K562 treated with DMSO at 1 percent for 24 hours (cell line): Measurements from ENCODE around the gene MACO1. TPM values are rescaled to one million over a fixed set of nuclear protein-coding genes. Genes with fewer than 3 reads are reported as not detected.

Source experiments
- total RNA-seq: library from RNA; unstranded; fragments of 300-600 nt; gene quantifications from 2 replicates; pipeline ENCODE4 v1.2.3, GENCODE V29; 2022; ENCODE audit warnings: low read depth; ENCODE audit not compliant: insufficient read depth

MACO1 gene, protein sequence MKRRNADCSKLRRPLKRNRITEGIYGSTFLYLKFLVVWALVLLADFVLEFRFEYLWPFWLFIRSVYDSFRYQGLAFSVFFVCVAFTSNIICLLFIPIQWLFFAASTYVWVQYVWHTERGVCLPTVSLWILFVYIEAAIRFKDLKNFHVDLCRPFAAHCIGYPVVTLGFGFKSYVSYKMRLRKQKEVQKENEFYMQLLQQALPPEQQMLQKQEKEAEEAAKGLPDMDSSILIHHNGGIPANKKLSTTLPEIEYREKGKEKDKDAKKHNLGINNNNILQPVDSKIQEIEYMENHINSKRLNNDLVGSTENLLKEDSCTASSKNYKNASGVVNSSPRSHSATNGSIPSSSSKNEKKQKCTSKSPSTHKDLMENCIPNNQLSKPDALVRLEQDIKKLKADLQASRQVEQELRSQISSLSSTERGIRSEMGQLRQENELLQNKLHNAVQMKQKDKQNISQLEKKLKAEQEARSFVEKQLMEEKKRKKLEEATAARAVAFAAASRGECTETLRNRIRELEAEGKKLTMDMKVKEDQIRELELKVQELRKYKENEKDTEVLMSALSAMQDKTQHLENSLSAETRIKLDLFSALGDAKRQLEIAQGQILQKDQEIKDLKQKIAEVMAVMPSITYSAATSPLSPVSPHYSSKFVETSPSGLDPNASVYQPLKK
- total RNA-seq, result 12.0 and 16.4 TPM in 2 replicates

GRCh38 chr1:25430073-25430966 is at the start of gene MACO1:
Gene MACO1, plus strand, starts transcription at chr1:25430897. Its CDS starts 202 bp downstream, at chr1:25431099.

DNA sequence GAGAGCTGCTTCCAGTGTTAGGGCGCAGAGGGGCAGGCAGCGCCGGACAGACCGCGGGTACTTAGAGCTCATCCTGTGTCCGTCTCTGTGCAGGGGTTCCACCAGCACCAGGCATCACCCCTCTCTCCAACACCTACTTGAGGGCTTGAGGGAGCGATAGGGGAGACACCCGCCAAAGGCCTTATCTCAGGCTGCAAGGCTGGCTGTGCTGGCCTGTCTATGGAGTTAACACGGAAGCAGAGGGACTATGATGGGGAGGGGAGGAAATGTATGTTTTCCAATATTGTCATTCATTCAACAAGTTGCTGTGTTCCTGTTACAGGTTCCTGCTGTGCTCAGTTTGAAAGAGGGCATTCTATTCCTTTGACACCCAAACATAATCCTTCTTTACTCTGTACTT is 10.0 kb upstream of the MACO1 start, which contains the start of gene RHCE:
Gene RHCE (minus strand): TSS at position 111 of the 400 bp plus-strand sequence. CDS start 39 bp downstream, at position 72.

DNA sequence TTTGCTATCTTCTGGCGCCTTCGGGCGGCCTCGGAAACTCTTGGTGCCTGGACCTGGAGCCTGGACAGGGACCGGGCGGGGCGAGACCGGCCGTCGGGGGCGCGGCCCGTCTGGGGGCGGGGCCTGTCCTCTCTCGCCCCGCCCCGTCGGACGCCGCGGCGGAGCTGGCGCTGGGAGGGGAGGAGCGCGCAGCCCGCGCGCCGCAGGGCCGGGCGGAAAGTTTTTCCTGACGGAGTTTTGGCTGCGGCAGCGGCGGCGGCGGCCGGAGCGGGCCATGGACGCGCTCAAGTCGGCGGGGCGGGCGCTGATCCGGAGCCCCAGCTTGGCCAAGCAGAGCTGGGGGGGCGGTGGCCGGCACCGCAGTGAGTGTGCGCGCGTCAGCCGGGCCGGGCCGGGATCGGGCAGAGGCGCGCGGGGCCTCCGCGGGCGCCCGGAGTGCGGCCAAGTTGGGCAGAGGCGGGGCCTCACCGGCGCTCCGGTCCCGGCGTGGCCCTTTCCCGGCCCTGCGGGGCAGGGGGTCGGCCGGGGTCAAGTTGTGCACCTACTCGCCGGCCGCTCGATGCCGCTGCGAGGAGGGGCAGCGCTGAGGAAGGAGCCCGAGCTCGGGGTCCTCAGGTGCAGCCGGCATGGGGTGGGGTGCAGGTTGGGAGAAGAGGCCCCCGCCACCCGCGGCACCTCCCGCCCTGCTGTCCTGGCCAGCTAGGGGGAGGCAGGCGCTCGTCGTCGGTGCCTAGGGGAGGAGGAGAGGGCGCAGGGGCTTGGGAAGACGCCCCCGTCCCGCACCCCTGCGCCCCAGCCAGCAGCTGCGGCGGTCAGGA is 112.9 kb downstream of the MACO1 start, which contains the start of gene LDLRAP1:
Gene LDLRAP1 (plus strand): TSS at position 182 of the 818 bp plus-strand sequence. CDS start 93 bp downstream, at position 275.

Other genes with a start within 250 kb of the MACO1 start
- gene SYF2, start 198.4 kb upstream of the MACO1 start, total RNA-seq, result 60.7 and 63.4 TPM in 2 replicates
- gene RSRP1, start 183.4 kb upstream of the MACO1 start, total RNA-seq, result 102 and 105 TPM in 2 replicates
- 6.1 and 8.1 TPM in 2 replicates for gene RHD, start 158.4 kb upstream of the MACO1 start, total RNA-seq
- 84.1 and 103 TPM in 2 replicates for gene TMEM50A, start 92.6 kb upstream of the MACO1 start, total RNA-seq
- 12.1 and 13.0 TPM in 2 replicates for gene RHCE, start 10.1 kb upstream of the MACO1 start, total RNA-seq
- 32.5 and 33.0 TPM in 2 replicates for gene LDLRAP1, start 112.7 kb downstream of the MACO1 start, total RNA-seq
- 0.98 and 1.1 TPM in 2 replicates for gene MAN1C1, start 185.9 kb downstream of the MACO1 start, total RNA-seq